Left lung (tissue), 10 donors: ENCODE results near the gene C11orf97. TPM values are rescaled to one million over a fixed set of nuclear protein-coding genes. Genes with fewer than 3 reads are reported as not detected.

ENCODE experiments used
- ATAC-seq: fragments of 200-7000 bp; cut with Tn5 transposase; one replicate; pipeline ENCODE4 v1.9.1; 2020; ENCODE audit warnings: moderate library complexity
- DNase-seq, 4 donors: peaks; one replicate each; pipeline ENCODE4 v3.0.0-alpha.2; 2013 to 2020
- H3K27ac ChIP-seq, 2 donors: fragments of 200-600 bp; sonication (generic) in 1 of 2; one replicate each; pipeline versions ENCODE4 v1.5.0 to v1.8.0; 2020 to 2021
- H3K27me3 ChIP-seq, 2 donors: fragments of 200-600 bp; sonication (generic) in 1 of 2; one replicate each; pipeline versions ENCODE4 v1.5.0 to v1.8.0; 2020 to 2021
- H3K36me3 ChIP-seq, 2 donors: fragments of 200-600 bp; sonication (generic) in 1 of 2; one replicate each; pipeline versions ENCODE4 v1.5.0 to v1.8.0; 2020 to 2021
- H3K4me1 ChIP-seq, 2 donors: fragments of 200-600 bp; one replicate each; pipeline ENCODE4 v1.8.0; 2021
- H3K4me3 ChIP-seq, 2 donors: fragments of 200-600 bp; sonication (generic) in 1 of 2; one replicate each; pipeline versions ENCODE4 v1.5.0 to v1.8.0; 2020 to 2021; ENCODE audit warnings: mild to moderate bottlenecking in 1 of 2
- H3K9me3 ChIP-seq, 2 donors: fragments of 200-600 bp; sonication (generic) in 1 of 2; one replicate each; pipeline versions ENCODE4 v1.5.0 to v1.8.0; 2020 to 2021
- intact Hi-C, 2 donors: fragments of 100-400 bp; cut with DNase I; formaldehyde crosslinking; loops; one replicate each; pipeline versions ENCODE4 v1.11.2 to v1.14.2; 2022
- polyA plus RNA-seq, 6 donors: library from polyadenylated mRNA; unstranded; fragments of 120-200 nt; gene quantifications; one replicate each; pipeline ENCODE4 v1.2.1, GENCODE V29; 2013; ENCODE audit not compliant: insufficient read length in 6 of 6
- total RNA-seq, 2 donors: library from RNA; stranded (reverse); fragmentation: NEBNext Ultra II Directional; extraction: Animal tissue kit (Norgen Biotek cat#: 25700); gene quantifications; one replicate each; pipeline ENCODE4 v1.2.1, GENCODE V29; 2021
- TF ChIP-seq, protein P1 (sequence below), 2 donors: fragments of 200-600 bp; sonication (generic) in 1 of 2; IDR thresholded peaks; one replicate each; pipeline versions ENCODE4 v1.5.0 to v1.8.0; 2021; ENCODE audit warnings: antibody characterized with exemption in 2 of 2
- donor health status: DM: no; HTN: yes; CAD: no.
- donor health status: DM: no; HTN: no; CAD: no.

C11orf97 gene
- total and polyA plus RNA-seq, 8 donors, result 0.47 to 4.1 (median 2.0) TPM; not detected in 1

DNA sequence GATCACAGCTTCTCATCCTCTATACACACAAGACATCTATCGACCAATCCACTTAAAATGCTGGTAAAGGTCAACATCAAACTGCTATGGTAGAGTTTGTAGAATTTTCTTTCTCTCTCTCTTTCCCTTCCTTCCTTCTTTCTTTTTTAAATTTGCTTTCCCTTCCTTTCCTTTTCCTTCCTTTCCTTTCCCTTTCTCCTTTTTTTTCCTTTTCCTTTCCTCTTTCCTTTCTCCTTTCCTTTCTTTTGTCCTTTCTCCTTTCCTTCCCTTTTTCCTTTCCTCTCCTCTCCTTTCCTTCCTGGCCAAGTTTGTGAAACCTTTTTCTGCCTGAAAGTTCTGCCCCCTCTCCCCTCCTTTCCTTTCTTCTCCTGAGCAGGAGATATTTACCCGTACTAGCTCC, 3.1 kb downstream of the C11orf97 start:
- H3K27me3 ChIP-seq, result peaks cover 0 to 11% of the 10 kb centered on the region in 2 donors
- no peak overlapping the region for H3K4me3 ChIP-seq
- H3K9me3 ChIP-seq, result no peaks in the 10 kb centered on the region
- DNase-seq (no peak), ATAC-seq (no peak)
- no peak overlapping the region for H3K27ac ChIP-seq
- H3K4me1 ChIP-seq, result peaks cover 4 to 22% of the 10 kb centered on the region in 2 donors
- intact Hi-C loops, result no loop called here
- H3K36me3 ChIP-seq, result no peaks in the 10 kb centered on the region
- TF ChIP-seq, protein P1, sequence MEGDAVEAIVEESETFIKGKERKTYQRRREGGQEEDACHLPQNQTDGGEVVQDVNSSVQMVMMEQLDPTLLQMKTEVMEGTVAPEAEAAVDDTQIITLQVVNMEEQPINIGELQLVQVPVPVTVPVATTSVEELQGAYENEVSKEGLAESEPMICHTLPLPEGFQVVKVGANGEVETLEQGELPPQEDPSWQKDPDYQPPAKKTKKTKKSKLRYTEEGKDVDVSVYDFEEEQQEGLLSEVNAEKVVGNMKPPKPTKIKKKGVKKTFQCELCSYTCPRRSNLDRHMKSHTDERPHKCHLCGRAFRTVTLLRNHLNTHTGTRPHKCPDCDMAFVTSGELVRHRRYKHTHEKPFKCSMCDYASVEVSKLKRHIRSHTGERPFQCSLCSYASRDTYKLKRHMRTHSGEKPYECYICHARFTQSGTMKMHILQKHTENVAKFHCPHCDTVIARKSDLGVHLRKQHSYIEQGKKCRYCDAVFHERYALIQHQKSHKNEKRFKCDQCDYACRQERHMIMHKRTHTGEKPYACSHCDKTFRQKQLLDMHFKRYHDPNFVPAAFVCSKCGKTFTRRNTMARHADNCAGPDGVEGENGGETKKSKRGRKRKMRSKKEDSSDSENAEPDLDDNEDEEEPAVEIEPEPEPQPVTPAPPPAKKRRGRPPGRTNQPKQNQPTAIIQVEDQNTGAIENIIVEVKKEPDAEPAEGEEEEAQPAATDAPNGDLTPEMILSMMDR (IDR thresholded peaks at IDR 0.05), result no peak

DNA sequence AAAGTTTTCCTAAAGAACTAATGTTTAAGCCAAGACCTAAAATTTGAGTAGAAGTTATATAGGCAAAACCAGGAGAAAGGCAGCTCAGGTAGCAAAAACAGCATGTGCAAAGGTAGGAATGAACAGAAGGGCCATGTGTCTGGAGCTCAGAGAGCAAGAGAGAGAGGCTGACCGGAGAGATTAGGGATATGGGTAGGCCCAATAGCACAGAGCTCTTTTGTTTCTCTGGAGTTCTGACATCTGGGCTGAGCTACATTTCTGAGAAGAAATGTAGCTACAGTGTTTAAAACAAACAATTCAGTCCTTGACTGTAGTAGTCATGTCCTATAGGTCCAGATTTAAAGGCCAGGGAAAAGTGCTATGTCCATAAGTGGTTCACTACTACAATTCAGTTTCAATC, 4.5 kb downstream of the C11orf97 start:
- Histone ChIP-seq H3K27ac (no peak overlapping the region), H3K9me3 (no peaks in the 10 kb centered on the region), H3K36me3 (no peaks in the 10 kb centered on the region), H3K4me1 (peaks cover 4 to 21% of the 10 kb centered on the region in 2 donors), H3K27me3 (peaks cover 0 to 9% of the 10 kb centered on the region in 2 donors), H3K4me3 (no peak overlapping the region)
- TF ChIP-seq, protein P1 (IDR thresholded peaks at IDR 0.05), result no peak
- DNase-seq (no peak), ATAC-seq (no peak)
- intact Hi-C loops, result no loop called here

DNA sequence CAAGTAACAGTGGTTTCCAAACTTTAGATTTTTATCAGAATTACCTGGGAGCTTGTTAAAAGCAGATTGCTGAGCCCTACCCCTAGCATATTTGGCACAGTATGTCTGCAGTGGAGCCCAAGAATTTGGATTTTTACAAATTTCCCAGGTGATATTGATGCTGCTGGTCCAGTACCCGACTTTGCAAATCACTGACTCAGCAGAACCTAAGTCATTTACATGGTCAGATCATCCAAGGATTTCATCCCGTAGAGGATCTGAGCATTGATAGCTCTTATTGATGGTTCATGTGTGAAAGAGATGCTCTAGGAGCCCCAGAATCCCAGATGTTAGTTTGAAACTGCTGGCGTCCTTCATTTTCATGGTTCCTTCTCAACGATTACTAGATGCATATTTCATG, 6.0 kb downstream of the C11orf97 start:
- peaks cover 0 to 8% of the 10 kb centered on the region in 2 donors for H3K4me1 ChIP-seq
- DNase-seq (no peak), ATAC-seq (no peak)
- TF ChIP-seq, protein P1 (IDR thresholded peaks at IDR 0.05), result no peak
- H3K27me3 ChIP-seq, result no peaks in the 10 kb centered on the region
- H3K4me3 ChIP-seq, result no peak overlapping the region
- no peaks in the 10 kb centered on the region for H3K36me3 ChIP-seq
- H3K9me3 ChIP-seq, result no peaks in the 10 kb centered on the region
- intact Hi-C loops, result no loop called here
- H3K27ac ChIP-seq, result no peak overlapping the region

DNA sequence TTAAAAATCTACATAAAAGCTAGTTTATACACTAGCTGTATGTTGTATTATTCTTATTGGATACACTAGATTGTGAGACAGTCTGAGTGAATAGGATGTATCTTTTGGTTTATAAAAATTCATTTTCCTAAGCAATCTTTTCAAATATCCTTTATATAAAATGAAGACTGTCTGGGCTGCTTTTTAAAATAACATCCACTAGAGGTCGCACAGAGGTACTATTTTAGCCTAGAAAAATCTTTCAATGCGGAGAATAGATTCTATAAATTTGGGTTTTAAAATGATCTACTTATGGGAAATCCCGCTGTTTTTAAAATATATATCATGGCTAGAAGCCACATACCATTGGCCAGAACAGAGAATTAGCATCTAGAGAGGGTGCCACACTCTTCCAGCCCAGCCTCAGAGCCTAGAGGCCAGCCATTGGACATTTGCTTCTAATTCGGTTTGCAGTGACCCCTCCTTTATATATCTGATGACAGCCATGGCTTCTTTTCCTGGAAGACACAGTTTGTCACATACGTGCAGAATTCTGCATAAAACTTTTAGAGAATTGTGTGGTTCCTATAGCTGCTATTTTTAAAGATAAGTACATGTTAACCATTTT, 7.3 kb downstream of the C11orf97 start:
- no peak overlapping the region for H3K27ac ChIP-seq
- no peaks in the 10 kb centered on the region for H3K36me3 ChIP-seq
- H3K9me3 ChIP-seq, result no peaks in the 10 kb centered on the region
- no peaks in the 10 kb centered on the region for H3K27me3 ChIP-seq
- TF ChIP-seq, protein P1 (IDR thresholded peaks at IDR 0.05), result peak; percentile 51 to 64
- peaks cover 0 to 8% of the 10 kb centered on the region in 2 donors for H3K4me1 ChIP-seq
- DNase-seq, result peak in 1 of 4 donors; percentile 43
- H3K4me3 ChIP-seq, result no peak overlapping the region
- ATAC-seq, result peak; percentile 71
- intact Hi-C loops, result no loop called here

DNA sequence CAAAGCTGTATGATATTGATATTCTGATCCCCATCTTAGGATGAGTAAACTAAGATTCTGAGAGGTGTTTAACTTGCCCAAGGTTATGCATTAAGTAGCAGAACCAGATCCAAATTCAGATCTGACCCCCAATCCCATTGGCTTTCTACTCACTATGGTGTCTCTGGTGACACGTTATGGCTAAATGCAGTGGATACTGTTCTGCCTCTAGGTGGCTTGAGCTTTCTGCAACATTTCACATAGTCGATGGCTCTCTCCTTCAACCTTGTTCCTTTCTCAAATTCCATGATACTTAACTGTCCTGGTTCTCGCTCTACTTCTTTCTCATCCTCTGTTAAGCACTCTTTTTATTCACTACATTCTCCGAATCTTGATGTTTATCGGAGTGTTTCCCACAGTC, 9.4 kb downstream of the C11orf97 start:
- ATAC-seq (peak; percentile 21), DNase-seq (no peak)
- intact Hi-C loops, result no loop called here
- no peaks in the 10 kb centered on the region for H3K36me3 ChIP-seq
- H3K9me3 ChIP-seq, result no peaks in the 10 kb centered on the region
- TF ChIP-seq, protein P1 (IDR thresholded peaks at IDR 0.05), result peak in 1 of 2 donors; percentile 38
- H3K27ac ChIP-seq, result no peak overlapping the region
- H3K4me1 ChIP-seq, result peaks cover 0 to 18% of the 10 kb centered on the region in 2 donors
- no peaks in the 10 kb centered on the region for H3K27me3 ChIP-seq
- no peak overlapping the region for H3K4me3 ChIP-seq
